GM19023 (cell line): ENCODE results near the gene KCNAB3.

Source experiments
- ATAC-seq: cut with Tn5 transposase; IDR thresholded peaks from one replicate; pipeline ENCODE4 v1.9.1; 2021; ENCODE audit warnings: mild to moderate bottlenecking, moderate library complexity; ENCODE audit not compliant: unreplicated experiment

KCNAB3 gene

GRCh38 chr17:7881276-7882054 lies 48.2 kb downstream of the KCNAB3 start:
- no peak for ATAC-seq

GRCh38 chr17:7880076-7880868 lies 49.4 kb downstream of the KCNAB3 start:
- no peak for ATAC-seq

GRCh38 chr17:7878234-7878633 lies 51.4 kb downstream of the KCNAB3 start:
- ATAC-seq: no peak

GRCh38 chr17:7875804-7876370 lies 53.8 kb downstream of the KCNAB3 start:
- ATAC-seq: no peak

- no peak for ATAC-seq
Observed at GRCh38 chr17:7873051-7873450, 56.6 kb downstream of the KCNAB3 start.
